H1 (cell line): ENCODE results near the gene SH2D7. TPM values are rescaled to one million over a fixed set of nuclear protein-coding genes. Genes with fewer than 3 reads are reported as not detected.

Experiments
- CBX5 ChIP-seq: fragments of 300-800, 300-1000 bp; sonication (generic); IDR thresholded peaks from 2 replicates; pipeline ENCODE4 v1.7.1; 2016; ENCODE audit warnings: antibody characterized with exemption, low read length, low read depth
- PHF8 ChIP-seq: fragments of 200-600 bp; sonication (generic); conservative IDR thresholded peaks from 2 replicates; pipeline ENCODE4 v1.7.1; 2012; ENCODE audit warnings: low read depth, mild to moderate bottlenecking, inconsistent platforms, low read length, moderate library complexity
- SP1 ChIP-seq: IDR thresholded peaks from 2 replicates; pipeline ENCODE4 v1.6.1; 2011; ENCODE audit warnings: low read depth, low read length
- TEAD4 ChIP-seq: IDR thresholded peaks from 2 replicates; pipeline ENCODE4 v1.6.1; 2012; ENCODE audit warnings: low read depth, low read length, inconsistent platforms, mixed read lengths
- polyA plus RNA-seq, 7 experiments: library from polyadenylated mRNA; depleted of rRNA in 3 of 7; stranded (reverse) in 5 of 7; unstranded in 2 of 7; fragments of >200 nt in 5 of 7; fragments of 200-250 nt in 2 of 7; gene quantifications; 1 replicate in 5 of 7; 2 replicates in 1 of 7; 4 replicates in 1 of 7; pipeline versions ENCODE4 v1.2.1 to v1.2.3, GENCODE V29; 2011 to 2013; ENCODE audit warnings: missing spikeins in 2 of 7, mixed read lengths in 2 of 7
- total RNA-seq: library from RNA; stranded (reverse); fragmentation: NEBNext Ultra II Directional; extraction: Animal tissue kit (Norgen Biotek cat#: 25700); gene quantifications from 2 replicates; pipeline ENCODE4 v1.2.1, GENCODE V29; 2021
- TF ChIP-seq, protein P1 (sequence below): fragments of 300-600 bp; sonication (generic); IDR thresholded peaks from 2 replicates; pipeline ENCODE4 v1.7.1; 2012; ENCODE audit warnings: low read length, moderate library complexity, mild to moderate bottlenecking, inconsistent platforms; ENCODE audit not compliant: insufficient replicate concordance

SH2D7 gene
- total and polyA plus RNA-seq, 2 of the 8 experiments (the other 6 are each of a cell fraction or from before 2014, with no cell fraction given): not detected

DNA sequence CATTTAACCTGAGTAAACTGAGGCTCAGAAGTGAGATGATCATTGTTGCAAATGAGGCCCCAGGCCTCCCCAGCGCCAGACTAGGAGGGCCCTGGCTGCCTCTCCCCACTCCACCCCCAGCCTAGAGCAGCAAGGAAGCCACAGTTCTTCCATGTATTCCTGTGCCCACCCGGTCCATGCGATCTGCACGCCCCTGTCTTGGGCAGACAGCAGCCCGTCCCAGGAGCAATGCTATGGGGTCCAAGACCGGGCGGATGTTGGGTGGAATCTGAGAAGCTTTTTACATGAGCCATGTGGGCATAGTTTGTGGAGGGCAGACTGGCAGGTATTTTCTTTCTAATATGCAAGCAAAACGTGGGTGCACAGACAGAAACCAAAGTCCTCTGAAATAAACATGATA, 15.1 kb downstream of the SH2D7 start (continued):
- TF ChIP-seq, protein P1, sequence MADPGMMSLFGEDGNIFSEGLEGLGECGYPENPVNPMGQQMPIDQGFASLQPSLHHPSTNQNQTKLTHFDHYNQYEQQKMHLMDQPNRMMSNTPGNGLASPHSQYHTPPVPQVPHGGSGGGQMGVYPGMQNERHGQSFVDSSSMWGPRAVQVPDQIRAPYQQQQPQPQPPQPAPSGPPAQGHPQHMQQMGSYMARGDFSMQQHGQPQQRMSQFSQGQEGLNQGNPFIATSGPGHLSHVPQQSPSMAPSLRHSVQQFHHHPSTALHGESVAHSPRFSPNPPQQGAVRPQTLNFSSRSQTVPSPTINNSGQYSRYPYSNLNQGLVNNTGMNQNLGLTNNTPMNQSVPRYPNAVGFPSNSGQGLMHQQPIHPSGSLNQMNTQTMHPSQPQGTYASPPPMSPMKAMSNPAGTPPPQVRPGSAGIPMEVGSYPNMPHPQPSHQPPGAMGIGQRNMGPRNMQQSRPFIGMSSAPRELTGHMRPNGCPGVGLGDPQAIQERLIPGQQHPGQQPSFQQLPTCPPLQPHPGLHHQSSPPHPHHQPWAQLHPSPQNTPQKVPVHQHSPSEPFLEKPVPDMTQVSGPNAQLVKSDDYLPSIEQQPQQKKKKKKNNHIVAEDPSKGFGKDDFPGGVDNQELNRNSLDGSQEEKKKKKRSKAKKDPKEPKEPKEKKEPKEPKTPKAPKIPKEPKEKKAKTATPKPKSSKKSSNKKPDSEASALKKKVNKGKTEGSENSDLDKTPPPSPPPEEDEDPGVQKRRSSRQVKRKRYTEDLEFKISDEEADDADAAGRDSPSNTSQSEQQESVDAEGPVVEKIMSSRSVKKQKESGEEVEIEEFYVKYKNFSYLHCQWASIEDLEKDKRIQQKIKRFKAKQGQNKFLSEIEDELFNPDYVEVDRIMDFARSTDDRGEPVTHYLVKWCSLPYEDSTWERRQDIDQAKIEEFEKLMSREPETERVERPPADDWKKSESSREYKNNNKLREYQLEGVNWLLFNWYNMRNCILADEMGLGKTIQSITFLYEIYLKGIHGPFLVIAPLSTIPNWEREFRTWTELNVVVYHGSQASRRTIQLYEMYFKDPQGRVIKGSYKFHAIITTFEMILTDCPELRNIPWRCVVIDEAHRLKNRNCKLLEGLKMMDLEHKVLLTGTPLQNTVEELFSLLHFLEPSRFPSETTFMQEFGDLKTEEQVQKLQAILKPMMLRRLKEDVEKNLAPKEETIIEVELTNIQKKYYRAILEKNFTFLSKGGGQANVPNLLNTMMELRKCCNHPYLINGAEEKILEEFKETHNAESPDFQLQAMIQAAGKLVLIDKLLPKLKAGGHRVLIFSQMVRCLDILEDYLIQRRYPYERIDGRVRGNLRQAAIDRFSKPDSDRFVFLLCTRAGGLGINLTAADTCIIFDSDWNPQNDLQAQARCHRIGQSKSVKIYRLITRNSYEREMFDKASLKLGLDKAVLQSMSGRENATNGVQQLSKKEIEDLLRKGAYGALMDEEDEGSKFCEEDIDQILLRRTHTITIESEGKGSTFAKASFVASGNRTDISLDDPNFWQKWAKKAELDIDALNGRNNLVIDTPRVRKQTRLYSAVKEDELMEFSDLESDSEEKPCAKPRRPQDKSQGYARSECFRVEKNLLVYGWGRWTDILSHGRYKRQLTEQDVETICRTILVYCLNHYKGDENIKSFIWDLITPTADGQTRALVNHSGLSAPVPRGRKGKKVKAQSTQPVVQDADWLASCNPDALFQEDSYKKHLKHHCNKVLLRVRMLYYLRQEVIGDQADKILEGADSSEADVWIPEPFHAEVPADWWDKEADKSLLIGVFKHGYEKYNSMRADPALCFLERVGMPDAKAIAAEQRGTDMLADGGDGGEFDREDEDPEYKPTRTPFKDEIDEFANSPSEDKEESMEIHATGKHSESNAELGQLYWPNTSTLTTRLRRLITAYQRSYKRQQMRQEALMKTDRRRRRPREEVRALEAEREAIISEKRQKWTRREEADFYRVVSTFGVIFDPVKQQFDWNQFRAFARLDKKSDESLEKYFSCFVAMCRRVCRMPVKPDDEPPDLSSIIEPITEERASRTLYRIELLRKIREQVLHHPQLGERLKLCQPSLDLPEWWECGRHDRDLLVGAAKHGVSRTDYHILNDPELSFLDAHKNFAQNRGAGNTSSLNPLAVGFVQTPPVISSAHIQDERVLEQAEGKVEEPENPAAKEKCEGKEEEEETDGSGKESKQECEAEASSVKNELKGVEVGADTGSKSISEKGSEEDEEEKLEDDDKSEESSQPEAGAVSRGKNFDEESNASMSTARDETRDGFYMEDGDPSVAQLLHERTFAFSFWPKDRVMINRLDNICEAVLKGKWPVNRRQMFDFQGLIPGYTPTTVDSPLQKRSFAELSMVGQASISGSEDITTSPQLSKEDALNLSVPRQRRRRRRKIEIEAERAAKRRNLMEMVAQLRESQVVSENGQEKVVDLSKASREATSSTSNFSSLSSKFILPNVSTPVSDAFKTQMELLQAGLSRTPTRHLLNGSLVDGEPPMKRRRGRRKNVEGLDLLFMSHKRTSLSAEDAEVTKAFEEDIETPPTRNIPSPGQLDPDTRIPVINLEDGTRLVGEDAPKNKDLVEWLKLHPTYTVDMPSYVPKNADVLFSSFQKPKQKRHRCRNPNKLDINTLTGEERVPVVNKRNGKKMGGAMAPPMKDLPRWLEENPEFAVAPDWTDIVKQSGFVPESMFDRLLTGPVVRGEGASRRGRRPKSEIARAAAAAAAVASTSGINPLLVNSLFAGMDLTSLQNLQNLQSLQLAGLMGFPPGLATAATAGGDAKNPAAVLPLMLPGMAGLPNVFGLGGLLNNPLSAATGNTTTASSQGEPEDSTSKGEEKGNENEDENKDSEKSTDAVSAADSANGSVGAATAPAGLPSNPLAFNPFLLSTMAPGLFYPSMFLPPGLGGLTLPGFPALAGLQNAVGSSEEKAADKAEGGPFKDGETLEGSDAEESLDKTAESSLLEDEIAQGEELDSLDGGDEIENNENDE: no peak
- TF ChIP-seq PHF8 (no peak), SP1 (no peak), TEAD4 (no peak), CBX5 (no peak)
